ENCODE data around the gene ELF4.

ELF4 gene

DNA sequence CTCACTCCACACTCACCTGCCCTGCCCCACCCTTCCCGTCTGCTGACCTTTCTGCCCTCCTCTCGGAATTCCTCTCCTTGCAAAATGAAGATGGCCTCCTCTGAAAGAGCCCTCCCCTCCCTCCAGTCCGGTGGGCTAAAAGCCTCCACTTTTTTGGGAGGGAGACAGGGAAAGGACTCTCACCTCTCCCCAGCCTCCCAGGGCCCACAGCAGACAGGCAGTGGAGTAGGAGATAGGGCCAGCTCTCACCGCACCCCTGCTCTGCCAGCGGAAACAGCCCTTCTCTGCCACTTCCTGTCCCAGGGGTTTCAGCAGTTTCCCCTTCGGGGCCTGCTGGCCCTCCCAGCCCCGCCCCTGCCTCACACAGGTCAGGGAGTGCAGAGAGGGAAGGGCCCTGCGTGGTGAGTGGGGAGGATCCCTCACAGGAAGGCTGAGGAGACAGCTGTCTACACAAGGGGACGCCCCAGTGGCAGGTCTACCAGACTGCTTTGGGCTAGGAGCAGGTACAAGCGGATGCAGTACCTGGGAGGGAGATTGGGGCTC is 18.2 kb downstream of the ELF4 start:
- H3K27ac ChIP-seq (ENCODE audit: extremely low read depth, low read depth, low read length): no peak overlapping the region
- ChIA-PET POLR2A (no interaction called here), CTCF (no interaction called here)
- H3K9me3 ChIP-seq (ENCODE audit: control insufficient read depth, insufficient read depth, low read depth, low read length): no peaks in the 10 kb centered on the region
- H3K4me1 ChIP-seq (ENCODE audit: control insufficient read depth, insufficient read depth, low read length): no peaks in the 10 kb centered on the region
- no peak for TF ChIP-seq HOXC10 (CRISPR knock-in tag; IDR thresholded peaks at IDR 0.05)
- TF ChIP-seq ZNF660 (tag by site-specific recombination; IDR thresholded peaks at IDR 0.05): no peak
- TF ChIP-seq ZNF792 (tag by site-specific recombination; IDR thresholded peaks at IDR 0.05): no peak
- TF ChIP-seq, protein P1, sequence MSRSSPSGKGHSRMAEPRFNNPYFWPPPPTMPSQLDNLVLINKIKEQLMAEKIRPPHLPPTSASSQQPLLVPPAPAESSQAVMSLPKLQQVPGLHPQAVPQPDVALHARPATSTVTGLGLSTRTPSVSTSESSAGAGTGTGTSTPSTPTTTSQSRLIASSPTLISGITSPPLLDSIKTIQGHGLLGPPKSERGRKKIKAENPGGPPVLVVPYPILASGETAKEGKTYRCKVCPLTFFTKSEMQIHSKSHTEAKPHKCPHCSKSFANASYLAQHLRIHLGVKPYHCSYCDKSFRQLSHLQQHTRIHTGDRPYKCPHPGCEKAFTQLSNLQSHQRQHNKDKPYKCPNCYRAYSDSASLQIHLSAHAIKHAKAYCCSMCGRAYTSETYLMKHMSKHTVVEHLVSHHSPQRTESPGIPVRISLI (tag by site-specific recombination; IDR thresholded peaks at IDR 0.05): no peak
- no peak for TF ChIP-seq ZNF785 (tag by site-specific recombination; IDR thresholded peaks at IDR 0.05)
- TF ChIP-seq ZNF623 (tag by site-specific recombination; IDR thresholded peaks at IDR 0.05): no peak
- TF ChIP-seq, protein P2, sequence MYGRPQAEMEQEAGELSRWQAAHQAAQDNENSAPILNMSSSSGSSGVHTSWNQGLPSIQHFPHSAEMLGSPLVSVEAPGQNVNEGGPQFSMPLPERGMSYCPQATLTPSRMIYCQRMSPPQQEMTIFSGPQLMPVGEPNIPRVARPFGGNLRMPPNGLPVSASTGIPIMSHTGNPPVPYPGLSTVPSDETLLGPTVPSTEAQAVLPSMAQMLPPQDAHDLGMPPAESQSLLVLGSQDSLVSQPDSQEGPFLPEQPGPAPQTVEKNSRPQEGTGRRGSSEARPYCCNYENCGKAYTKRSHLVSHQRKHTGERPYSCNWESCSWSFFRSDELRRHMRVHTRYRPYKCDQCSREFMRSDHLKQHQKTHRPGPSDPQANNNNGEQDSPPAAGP (tag by site-specific recombination; IDR thresholded peaks at IDR 0.05): no peak
- no peak for TF ChIP-seq ZSCAN16 (tag by site-specific recombination; IDR thresholded peaks at IDR 0.05)
- TF ChIP-seq, protein P3, sequence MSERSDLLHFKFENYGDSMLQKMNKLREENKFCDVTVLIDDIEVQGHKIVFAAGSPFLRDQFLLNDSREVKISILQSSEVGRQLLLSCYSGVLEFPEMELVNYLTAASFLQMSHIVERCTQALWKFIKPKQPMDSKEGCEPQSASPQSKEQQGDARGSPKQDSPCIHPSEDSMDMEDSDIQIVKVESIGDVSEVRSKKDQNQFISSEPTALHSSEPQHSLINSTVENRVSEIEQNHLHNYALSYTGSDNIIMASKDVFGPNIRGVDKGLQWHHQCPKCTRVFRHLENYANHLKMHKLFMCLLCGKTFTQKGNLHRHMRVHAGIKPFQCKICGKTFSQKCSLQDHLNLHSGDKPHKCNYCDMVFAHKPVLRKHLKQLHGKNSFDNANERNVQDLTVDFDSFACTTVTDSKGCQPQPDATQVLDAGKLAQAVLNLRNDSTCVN (tag by site-specific recombination; optimal IDR thresholded peaks at IDR 0.05): no peak
- no peak for TF ChIP-seq SP2 (tag by site-specific recombination; IDR thresholded peaks at IDR 0.05)
- no peak for TF ChIP-seq ZNF23 (tag by site-specific recombination; IDR thresholded peaks at IDR 0.05; ENCODE audit: borderline replicate concordance)
- TF ChIP-seq, protein P4, sequence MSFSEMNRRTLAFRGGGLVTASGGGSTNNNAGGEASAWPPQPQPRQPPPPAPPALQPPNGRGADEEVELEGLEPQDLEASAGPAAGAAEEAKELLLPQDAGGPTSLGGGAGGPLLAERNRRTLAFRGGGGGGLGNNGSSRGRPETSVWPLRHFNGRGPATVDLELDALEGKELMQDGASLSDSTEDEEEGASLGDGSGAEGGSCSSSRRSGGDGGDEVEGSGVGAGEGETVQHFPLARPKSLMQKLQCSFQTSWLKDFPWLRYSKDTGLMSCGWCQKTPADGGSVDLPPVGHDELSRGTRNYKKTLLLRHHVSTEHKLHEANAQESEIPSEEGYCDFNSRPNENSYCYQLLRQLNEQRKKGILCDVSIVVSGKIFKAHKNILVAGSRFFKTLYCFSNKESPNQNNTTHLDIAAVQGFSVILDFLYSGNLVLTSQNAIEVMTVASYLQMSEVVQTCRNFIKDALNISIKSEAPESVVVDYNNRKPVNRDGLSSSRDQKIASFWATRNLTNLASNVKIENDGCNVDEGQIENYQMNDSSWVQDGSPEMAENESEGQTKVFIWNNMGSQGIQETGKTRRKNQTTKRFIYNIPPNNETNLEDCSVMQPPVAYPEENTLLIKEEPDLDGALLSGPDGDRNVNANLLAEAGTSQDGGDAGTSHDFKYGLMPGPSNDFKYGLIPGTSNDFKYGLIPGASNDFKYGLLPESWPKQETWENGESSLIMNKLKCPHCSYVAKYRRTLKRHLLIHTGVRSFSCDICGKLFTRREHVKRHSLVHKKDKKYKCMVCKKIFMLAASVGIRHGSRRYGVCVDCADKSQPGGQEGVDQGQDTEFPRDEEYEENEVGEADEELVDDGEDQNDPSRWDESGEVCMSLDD (tag by site-specific recombination; IDR thresholded peaks at IDR 0.05): no peak
- TF ChIP-seq, protein P5, sequence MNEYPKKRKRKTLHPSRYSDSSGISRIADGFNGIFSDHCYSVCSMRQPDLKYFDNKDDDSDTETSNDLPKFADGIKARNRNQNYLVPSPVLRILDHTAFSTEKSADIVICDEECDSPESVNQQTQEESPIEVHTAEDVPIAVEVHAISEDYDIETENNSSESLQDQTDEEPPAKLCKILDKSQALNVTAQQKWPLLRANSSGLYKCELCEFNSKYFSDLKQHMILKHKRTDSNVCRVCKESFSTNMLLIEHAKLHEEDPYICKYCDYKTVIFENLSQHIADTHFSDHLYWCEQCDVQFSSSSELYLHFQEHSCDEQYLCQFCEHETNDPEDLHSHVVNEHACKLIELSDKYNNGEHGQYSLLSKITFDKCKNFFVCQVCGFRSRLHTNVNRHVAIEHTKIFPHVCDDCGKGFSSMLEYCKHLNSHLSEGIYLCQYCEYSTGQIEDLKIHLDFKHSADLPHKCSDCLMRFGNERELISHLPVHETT (tag by site-specific recombination; IDR thresholded peaks at IDR 0.05): no peak
- TF ChIP-seq ZNF37A (tag by site-specific recombination; IDR thresholded peaks at IDR 0.05): no peak
- TF ChIP-seq, protein P6, sequence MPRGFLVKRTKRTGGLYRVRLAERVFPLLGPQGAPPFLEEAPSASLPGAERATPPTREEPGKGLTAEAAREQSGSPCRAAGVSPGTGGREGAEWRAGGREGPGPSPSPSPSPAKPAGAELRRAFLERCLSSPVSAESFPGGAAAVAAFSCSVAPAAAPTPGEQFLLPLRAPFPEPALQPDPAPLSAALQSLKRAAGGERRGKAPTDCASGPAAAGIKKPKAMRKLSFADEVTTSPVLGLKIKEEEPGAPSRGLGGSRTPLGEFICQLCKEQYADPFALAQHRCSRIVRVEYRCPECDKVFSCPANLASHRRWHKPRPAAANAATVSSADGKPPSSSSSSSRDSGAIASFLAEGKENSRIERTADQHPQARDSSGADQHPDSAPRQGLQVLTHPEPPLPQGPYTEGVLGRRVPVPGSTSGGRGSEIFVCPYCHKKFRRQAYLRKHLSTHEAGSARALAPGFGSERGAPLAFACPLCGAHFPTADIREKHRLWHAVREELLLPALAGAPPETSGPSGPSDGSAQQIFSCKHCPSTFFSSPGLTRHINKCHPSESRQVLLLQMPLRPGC (tag by site-specific recombination; IDR thresholded peaks at IDR 0.05): no peak
- no peaks in the 10 kb centered on the region for H3K36me3 ChIP-seq (ENCODE audit: control insufficient read depth in 2 of 2, insufficient read depth in 1 of 2, low read length in 2 of 2)
- no peak overlapping the region for H3K4me3 ChIP-seq (ENCODE audit: low read depth, low read length)

DNA sequence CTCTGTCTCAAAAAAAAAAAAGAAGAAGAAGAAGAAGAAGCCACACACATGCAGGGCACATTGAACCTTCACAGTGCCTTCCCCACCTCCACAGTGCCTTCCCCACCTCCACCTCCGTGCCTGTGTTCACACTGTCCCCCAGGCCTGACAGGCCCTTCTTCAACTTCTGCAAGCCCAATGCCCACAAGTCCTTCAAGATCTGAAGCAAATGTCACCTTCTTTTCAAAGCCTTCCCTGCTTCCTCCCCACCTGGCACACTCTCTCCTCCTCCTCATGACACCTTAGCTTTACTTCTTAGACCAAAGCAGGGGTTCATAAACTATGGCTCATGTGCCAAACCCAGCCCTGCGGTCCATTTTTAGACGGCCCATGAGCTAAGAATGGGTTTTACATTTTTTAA is 19.9 kb downstream of the ELF4 start:
- no peak overlapping the region for H3K4me3 ChIP-seq (ENCODE audit: low read depth, low read length)
- no peak overlapping the region for H3K27ac ChIP-seq (ENCODE audit: extremely low read depth, low read depth, low read length)
- no peaks in the 10 kb centered on the region for H3K9me3 ChIP-seq (ENCODE audit: control insufficient read depth, insufficient read depth, low read depth, low read length)
- CTCF ChIA-PET: no interaction called here
- POLR2A ChIA-PET: no interaction called here
- H3K4me1 ChIP-seq (ENCODE audit: control insufficient read depth, insufficient read depth, low read length): no peaks in the 10 kb centered on the region
- H3K36me3 ChIP-seq (ENCODE audit: control insufficient read depth in 2 of 2, insufficient read depth in 1 of 2, low read length in 2 of 2): no peaks in the 10 kb centered on the region
- no peak for TF ChIP-seq ZNF791 (tag by site-specific recombination; IDR thresholded peaks at IDR 0.05)
- TF ChIP-seq ZNF585B (tag by site-specific recombination; IDR thresholded peaks at IDR 0.05): no peak
- TF ChIP-seq, protein P7, sequence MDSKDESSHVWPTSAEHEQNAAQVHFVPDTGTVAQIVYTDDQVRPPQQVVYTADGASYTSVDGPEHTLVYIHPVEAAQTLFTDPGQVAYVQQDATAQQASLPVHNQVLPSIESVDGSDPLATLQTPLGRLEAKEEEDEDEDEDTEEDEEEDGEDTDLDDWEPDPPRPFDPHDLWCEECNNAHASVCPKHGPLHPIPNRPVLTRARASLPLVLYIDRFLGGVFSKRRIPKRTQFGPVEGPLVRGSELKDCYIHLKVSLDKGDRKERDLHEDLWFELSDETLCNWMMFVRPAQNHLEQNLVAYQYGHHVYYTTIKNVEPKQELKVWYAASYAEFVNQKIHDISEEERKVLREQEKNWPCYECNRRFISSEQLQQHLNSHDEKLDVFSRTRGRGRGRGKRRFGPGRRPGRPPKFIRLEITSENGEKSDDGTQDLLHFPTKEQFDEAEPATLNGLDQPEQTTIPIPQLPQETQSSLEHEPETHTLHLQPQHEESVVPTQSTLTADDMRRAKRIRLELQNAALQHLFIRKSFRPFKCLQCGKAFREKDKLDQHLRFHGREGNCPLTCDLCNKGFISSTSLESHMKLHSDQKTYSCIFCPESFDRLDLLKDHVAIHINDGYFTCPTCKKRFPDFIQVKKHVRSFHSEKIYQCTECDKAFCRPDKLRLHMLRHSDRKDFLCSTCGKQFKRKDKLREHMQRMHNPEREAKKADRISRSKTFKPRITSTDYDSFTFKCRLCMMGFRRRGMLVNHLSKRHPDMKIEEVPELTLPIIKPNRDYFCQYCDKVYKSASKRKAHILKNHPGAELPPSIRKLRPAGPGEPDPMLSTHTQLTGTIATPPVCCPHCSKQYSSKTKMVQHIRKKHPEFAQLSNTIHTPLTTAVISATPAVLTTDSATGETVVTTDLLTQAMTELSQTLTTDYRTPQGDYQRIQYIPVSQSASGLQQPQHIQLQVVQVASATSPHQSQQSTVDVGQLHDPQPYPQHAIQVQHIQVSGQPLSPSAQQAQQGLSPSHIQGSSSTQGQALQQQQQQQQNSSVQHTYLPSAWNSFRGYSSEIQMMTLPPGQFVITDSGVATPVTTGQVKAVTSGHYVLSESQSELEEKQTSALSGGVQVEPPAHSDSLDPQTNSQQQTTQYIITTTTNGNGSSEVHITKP (tag by site-specific recombination; IDR thresholded peaks at IDR 0.05): no peak
- TF ChIP-seq ZNF174 (tag by site-specific recombination; IDR thresholded peaks at IDR 0.05): no peak
- no peak for TF ChIP-seq ZNF24 (tag by site-specific recombination; IDR thresholded peaks at IDR 0.05)
- no peak for TF ChIP-seq OSR2 (tag by site-specific recombination; IDR thresholded peaks at IDR 0.05)
- no peak for TF ChIP-seq ZNF223 (tag by site-specific recombination; IDR thresholded peaks at IDR 0.05)
- no peak for TF ChIP-seq ZNF701 (tag by site-specific recombination; IDR thresholded peaks at IDR 0.05)
- no peak for TF ChIP-seq ZNF623 (tag by site-specific recombination; IDR thresholded peaks at IDR 0.05)
- no peak for TF ChIP-seq ZFP37 (tag by site-specific recombination; IDR thresholded peaks at IDR 0.05)
